ENCODE results near the gene RNF121. TPM values are rescaled to one million over a fixed set of nuclear protein-coding genes. Genes with fewer than 3 reads are reported as not detected.

The RNF121 gene
- total and polyA plus RNA-seq, 7 donors: 7.2 to 34.6 (median 25.2) TPM

GRCh38 chr11:71991494-71991893 lies 62.6 kb downstream of the RNF121 start:
- Histone ChIP-seq H3K4me1 (peaks cover 0 to 27% (median 23%) of the 10 kb centered on the region in 4 donors), H3K9me3 (no peaks in the 10 kb centered on the region), H3K4me3 (no peak overlapping the region), H3K27ac (no peak overlapping the region), H3K36me3 (peaks cover 0 to 6% (median 0%) of the 10 kb centered on the region in 4 donors), H3K27me3 (no peaks in the 10 kb centered on the region)
- intact Hi-C loops (cut with DNase I): no loop called here
- TF ChIP-seq POLR2A (IDR thresholded peaks at IDR 0.05) (no peak), CTCF (IDR thresholded peaks at IDR 0.05) (no peak), POLR2AphosphoS5 (IDR thresholded peaks at IDR 0.05) (no peak), EP300 (IDR thresholded peaks at IDR 0.05) (no peak)
- DNase-seq: no peak
- 66 to 86% methylated on average over 3 of the region's 3 CpGs for WGBS, 2 donors

GRCh38 chr11:71992136-71992730 lies 63.4 kb downstream of the RNF121 start:
- H3K4me3 ChIP-seq: no peak overlapping the region
- 78 to 88% methylated on average over 3 of the region's 3 CpGs for WGBS, 2 donors

GRCh38 chr11:71994786-71995185 lies 65.9 kb downstream of the RNF121 start:
- no peaks in the 10 kb centered on the region for H3K27me3 ChIP-seq
- no peak overlapping the region for H3K4me3 ChIP-seq
- H3K4me1 ChIP-seq: peaks cover 0 to 12% (median 8%) of the 10 kb centered on the region in 4 donors
- H3K27ac ChIP-seq: no peak overlapping the region
- 88 to 93% methylated on average over 3 of the region's 3 CpGs for WGBS, 2 donors
- H3K9me3 ChIP-seq: no peaks in the 10 kb centered on the region
- TF ChIP-seq CTCF (IDR thresholded peaks at IDR 0.05) (no peak), POLR2A (IDR thresholded peaks at IDR 0.05) (no peak), POLR2AphosphoS5 (IDR thresholded peaks at IDR 0.05) (no peak), EP300 (IDR thresholded peaks at IDR 0.05) (no peak)
- DNase-seq: no peak
- H3K36me3 ChIP-seq: peaks cover 0 to 6% (median 0%) of the 10 kb centered on the region in 4 donors
- intact Hi-C loops (cut with DNase I): no loop called here

More at GRCh38 chr11:71992136-71992730, 63.4 kb downstream of the RNF121 start:
- Histone ChIP-seq H3K9me3 (no peaks in the 10 kb centered on the region), H3K27ac (no peak overlapping the region), H3K36me3 (peaks cover 0 to 6% (median 0%) of the 10 kb centered on the region in 4 donors), H3K27me3 (no peaks in the 10 kb centered on the region), H3K4me1 (peaks cover 0 to 19% (median 17%) of the 10 kb centered on the region in 4 donors)
- no peak for DNase-seq
- TF ChIP-seq POLR2A (IDR thresholded peaks at IDR 0.05): no peak
- TF ChIP-seq POLR2AphosphoS5 (IDR thresholded peaks at IDR 0.05): no peak
- TF ChIP-seq CTCF (IDR thresholded peaks at IDR 0.05): no peak
- TF ChIP-seq EP300 (IDR thresholded peaks at IDR 0.05): no peak
- intact Hi-C loops (cut with DNase I): no loop called here

GRCh38 chr11:71995726-71996291 lies 67.0 kb downstream of the RNF121 start:
- TF ChIP-seq POLR2AphosphoS5 (IDR thresholded peaks at IDR 0.05): no peak
- no peak for TF ChIP-seq POLR2A (IDR thresholded peaks at IDR 0.05)
- TF ChIP-seq CTCF (IDR thresholded peaks at IDR 0.05): no peak
- TF ChIP-seq EP300 (IDR thresholded peaks at IDR 0.05): no peak
- H3K27ac ChIP-seq: no peak overlapping the region
- no peaks in the 10 kb centered on the region for H3K27me3 ChIP-seq
- H3K36me3 ChIP-seq: peaks cover 0 to 2% (median 0%) of the 10 kb centered on the region in 4 donors
- intact Hi-C loops (cut with DNase I): no loop called here
- DNase-seq: no peak
- H3K4me3 ChIP-seq: no peak overlapping the region
- H3K9me3 ChIP-seq: no peaks in the 10 kb centered on the region
- WGBS, 2 donors: 91 to 94% methylated on average over 3 of the region's 3 CpGs
- peaks cover 0 to 22% (median 18%) of the 10 kb centered on the region in 4 donors for H3K4me1 ChIP-seq
